GM23338 (cell line): ENCODE measurements around the gene SBF2. TPM values are rescaled to one million over a fixed set of nuclear protein-coding genes. Genes with fewer than 3 reads are reported as not detected.

Source experiments
- ATAC-seq: fragments of 200-7000 bp; cut with Tn5 transposase; 3 replicates; pipeline ENCODE4 v1.9.1; 2020
- DNase-seq: peaks from one replicate; pipeline ENCODE4 v3.0.0-alpha.2; 2015; ENCODE audit warnings: low spot score
- H2AFZ ChIP-seq: fragments of 200-600 bp; sonication (generic); 2 replicates; pipeline ENCODE4 v1.8.0; 2016; ENCODE audit warnings: antibody characterized with exemption, mild to moderate bottlenecking, moderate library complexity
- H3F3A ChIP-seq: fragments of 200-600 bp; sonication (generic); replicated peaks from 2 replicates; pipeline ENCODE4 v1.8.0; 2017; ENCODE audit warnings: antibody characterized with exemption, mixed run types, low read depth
- H3K27ac ChIP-seq: fragments of 200-600 bp; sonication (generic); 2 replicates; pipeline ENCODE4 v1.6.1; 2016; ENCODE audit warnings: low read depth
- H3K27me3 ChIP-seq: fragments of 200-600 bp; sonication (generic); 2 replicates; pipeline ENCODE4 v1.8.0; 2016; ENCODE audit warnings: mild to moderate bottlenecking, mixed run types, moderate library complexity; ENCODE audit not compliant: insufficient read depth
- H3K36me3 ChIP-seq: fragments of 200-600 bp; sonication (generic); 2 replicates; pipeline ENCODE4 v1.8.0; 2016; ENCODE audit warnings: mild to moderate bottlenecking; ENCODE audit not compliant: insufficient read depth
- H3K4me1 ChIP-seq: fragments of 200-600 bp; sonication (generic); 2 replicates; pipeline ENCODE4 v1.8.0; 2016; ENCODE audit warnings: mild to moderate bottlenecking, moderate library complexity; ENCODE audit not compliant: insufficient read depth
- H3K4me2 ChIP-seq: fragments of 200-600 bp; sonication (generic); 2 replicates; pipeline ENCODE4 v1.7.1; 2017; ENCODE audit warnings: mixed run types
- H3K4me3 ChIP-seq: fragments of 200-600 bp; sonication (generic); 2 replicates; pipeline ENCODE4 v1.6.1; 2016; ENCODE audit warnings: mixed run types
- H3K79me2 ChIP-seq: fragments of 200-600 bp; sonication (generic); replicated peaks from 2 replicates; pipeline ENCODE4 v1.8.0; 2017; ENCODE audit warnings: mild to moderate bottlenecking; ENCODE audit not compliant: insufficient read depth
- H3K9me2 ChIP-seq: fragments of 200-600 bp; sonication (generic); 2 replicates; pipeline ENCODE4 v1.8.0; 2017; ENCODE audit not compliant: insufficient read depth
- H4K20me1 ChIP-seq: fragments of 200-600 bp; sonication (generic); replicated peaks from 2 replicates; pipeline ENCODE4 v1.8.0; 2017; ENCODE audit warnings: mild to moderate bottlenecking; ENCODE audit not compliant: insufficient read depth
- H3K27ac Mint-ChIP-seq: 2 replicates; pipeline ENCODE4 v1.8.0; 2020; ENCODE audit warnings: inconsistent platforms, mild to moderate bottlenecking, moderate library complexity, mixed read lengths
- H3K27me3 Mint-ChIP-seq: 3 replicates; pipeline ENCODE4 v1.8.0; 2022; ENCODE audit warnings: low read depth, mild to moderate bottlenecking, moderate library complexity, mixed read lengths, inconsistent platforms; ENCODE audit not compliant: insufficient read depth, poor library complexity
- H3K36me3 Mint-ChIP-seq: 3 replicates; pipeline ENCODE4 v1.8.0; 2021; ENCODE audit warnings: low read depth, mild to moderate bottlenecking, inconsistent platforms, moderate library complexity, mixed read lengths
- H3K4me1 Mint-ChIP-seq: 3 replicates; pipeline ENCODE4 v1.8.0; 2020; ENCODE audit warnings: mild to moderate bottlenecking, inconsistent platforms, mixed read lengths
- H3K4me3 Mint-ChIP-seq: 3 replicates; pipeline ENCODE4 v1.8.0; 2021; ENCODE audit warnings: moderate library complexity, mild to moderate bottlenecking, inconsistent platforms, mixed read lengths
- H3K9me3 Mint-ChIP-seq: 3 replicates; pipeline ENCODE4 v1.8.0; 2020; ENCODE audit warnings: moderate library complexity, mild to moderate bottlenecking, inconsistent platforms, mixed read lengths
- CREB1 ChIP-seq: fragments of 250-450 bp; sonication (Bioruptor Pico); IDR thresholded peaks from 2 replicates; pipeline ENCODE4 v1.5.0; 2020; ENCODE audit warnings: low read depth, mild to moderate bottlenecking, moderate library complexity
- ETS1 ChIP-seq: IDR thresholded peaks from 2 replicates; pipeline ENCODE4 v1.6.1; 2016; ENCODE audit warnings: antibody characterized with exemption
- EZH2phosphoT487 ChIP-seq: fragments of 200-600 bp; sonication (generic); IDR thresholded peaks from one replicate; pipeline ENCODE4 v1.8.1; 2018; ENCODE audit warnings: antibody characterized with exemption; ENCODE audit not compliant: unreplicated experiment
- JUNB ChIP-seq: IDR thresholded peaks from one replicate; pipeline ENCODE4 v1.6.1; 2016; ENCODE audit warnings: antibody characterized with exemption; ENCODE audit not compliant: unreplicated experiment
- NANOG ChIP-seq: IDR thresholded peaks from 2 replicates; pipeline ENCODE4 v1.6.1; 2016; ENCODE audit warnings: antibody characterized with exemption, borderline replicate concordance
- POLR2AphosphoS5 ChIP-seq: IDR thresholded peaks from 2 replicates; pipeline ENCODE4 v1.6.1; 2016; ENCODE audit warnings: antibody characterized with exemption, low read depth
- REST ChIP-seq: IDR thresholded peaks from one replicate; pipeline ENCODE4 v1.6.1; 2018; ENCODE audit warnings: antibody characterized with exemption; ENCODE audit not compliant: unreplicated experiment
- STAT1 ChIP-seq: IDR thresholded peaks from one replicate; pipeline ENCODE4 v1.6.1; 2016; ENCODE audit warnings: antibody characterized with exemption; ENCODE audit not compliant: unreplicated experiment
- ZNF114 ChIP-seq: fragments of 250-450 bp; sonication (Bioruptor Pico); IDR thresholded peaks from 2 replicates; pipeline ENCODE4 v1.5.0; 2020; ENCODE audit warnings: mild to moderate bottlenecking, moderate library complexity
- ZNF331 ChIP-seq: fragments of 250-450 bp; sonication (Bioruptor Pico); IDR thresholded peaks from 2 replicates; pipeline ENCODE4 v1.5.0; 2020; ENCODE audit warnings: low read depth, mild to moderate bottlenecking, moderate library complexity
- ZNF462 ChIP-seq: fragments of 250-450 bp; sonication (Bioruptor Pico); IDR thresholded peaks from 2 replicates; pipeline ENCODE4 v1.5.0; 2020; ENCODE audit warnings: mild to moderate bottlenecking, moderate library complexity
- polyA plus RNA-seq: library from polyadenylated mRNA; unstranded; fragments of >200 nt; fragmentation: Nextera tagmentation; extraction: Ambion mirVana; gene quantifications from 2 replicates; pipeline ENCODE4 v1.2.1, GENCODE V29; 2016
- total RNA-seq: library from RNA; depleted of rRNA; stranded (reverse); fragments of >200 nt; shearing (Covaris generic); gene quantifications from 2 replicates; pipeline ENCODE4 v1.2.3, GENCODE V29; 2014

The SBF2 gene
- total and polyA plus RNA-seq, 2 experiments from 2014 or later = 25.6 to 53.5 TPM

- Histone ChIP-seq H3K4me1 (peaks cover 11% of the 10 kb centered on the region; the same call in 1 of the 2 replicates), H3F3A (no peaks in the 10 kb centered on the region), H2AFZ (no peak overlapping the region), H3K36me3 (no peaks in the 10 kb centered on the region), H4K20me1 (no peaks in the 10 kb centered on the region; the same call in 1 of the 2 replicates), H3K79me2 (peaks cover 67% of the 10 kb centered on the region), H3K27ac (no peak overlapping the region), H3K27me3 (no peaks in the 10 kb centered on the region), H3K4me3 (no peak overlapping the region), H3K4me2 (no peak overlapping the region), H3K9me2 (no peaks in the 10 kb centered on the region)
- no peak for DNase-seq
- Mint-ChIP-seq H3K4me1 (peaks cover 9% of the 10 kb centered on the region; the same call in 2 of the 3 replicates), H3K9me3 (no peaks in the 10 kb centered on the region), H3K27me3 (peaks cover 3% of the 10 kb centered on the region), H3K27ac (no peak overlapping the region), H3K4me3 (no peak overlapping the region), H3K36me3 (no peaks in the 10 kb centered on the region)
- no peak for TF ChIP-seq NANOG
- no peak for TF ChIP-seq JUNB
- no peak for TF ChIP-seq REST
- no peak for TF ChIP-seq CREB1
- no peak for TF ChIP-seq EZH2phosphoT487
- TF ChIP-seq STAT1 = no peak
- no peak for TF ChIP-seq ZNF462 (CRISPR knock-in tag)
- no peak for TF ChIP-seq POLR2AphosphoS5
- TF ChIP-seq ZNF331 = no peak
- no peak for TF ChIP-seq ZNF114
- no peak for TF ChIP-seq ETS1
- no peak for ATAC-seq
Observed at GRCh38 chr11:10283991-10284390, 10.0 kb downstream of the SBF2 start.
